ENCODE data around the gene TRIM67. TPM values are rescaled to one million over a fixed set of nuclear protein-coding genes. Genes with fewer than 3 reads are reported as not detected.
A peak's percentile ranks its signal among the peaks of the same experiment; 100 is the strongest.

The TRIM67 gene
- total and polyA plus RNA-seq, 2 donors (not counting 1 experiment from before 2014, with no cell fraction given), result not detected

DNA sequence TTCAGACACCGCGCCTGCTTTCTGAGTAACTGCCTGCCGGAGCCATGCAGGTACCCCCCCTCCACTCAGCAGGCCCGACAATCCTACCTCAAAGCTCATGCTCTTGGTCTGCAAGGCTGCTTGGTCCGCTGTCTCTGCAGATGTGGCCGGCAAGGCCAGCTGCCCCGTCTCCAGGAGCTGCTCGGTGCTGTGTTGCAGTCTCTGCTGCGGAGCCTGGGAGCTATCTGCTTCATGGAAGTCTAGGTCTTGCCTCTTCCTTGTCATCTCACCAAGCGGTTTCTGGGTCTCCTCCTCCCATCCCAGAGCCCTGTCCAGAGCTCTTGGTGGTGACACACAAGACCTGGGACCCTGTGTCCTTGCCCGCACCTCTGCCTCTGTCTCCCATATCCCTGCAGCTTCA, 55.2 kb downstream of the TRIM67 start:
- no peaks in the 10 kb centered on the region for H3K36me3 ChIP-seq (replicated peaks in 1 of 2; ENCODE audit: control extremely low read depth in 1 of 2, control insufficient read depth in 1 of 2, extremely low read depth in 1 of 2, insufficient read depth in 2 of 2, low read length in 1 of 2)
- Mint-ChIP-seq H3K27me3 (no peaks in the 10 kb centered on the region), H3K4me3 (no peak overlapping the region), H3K4me1 (peaks cover 30% of the 10 kb centered on the region), H3K27ac (peak overlapping the region; percentile 20), H3K9me3 (ENCODE audit: insufficient read depth) (no peaks in the 10 kb centered on the region)
- intact Hi-C loops (cut with micrococcal nuclease), result no loop called here
- ChIA-PET POLR2A (no interaction called here), CTCF (interaction anchor here (1.4 kb wide), 1 partner anchor 301 kb away, joined by 5 read pairs; no protein-coding TSS in a partner anchor)
- no peaks in the 10 kb centered on the region for H3K27me3 ChIP-seq (replicated peaks in 1 of 4; ENCODE audit: control extremely low read depth in 1 of 4, control insufficient read depth in 3 of 4, insufficient read depth in 4 of 4, low read length in 3 of 4)
- TF ChIP-seq, protein P1, sequence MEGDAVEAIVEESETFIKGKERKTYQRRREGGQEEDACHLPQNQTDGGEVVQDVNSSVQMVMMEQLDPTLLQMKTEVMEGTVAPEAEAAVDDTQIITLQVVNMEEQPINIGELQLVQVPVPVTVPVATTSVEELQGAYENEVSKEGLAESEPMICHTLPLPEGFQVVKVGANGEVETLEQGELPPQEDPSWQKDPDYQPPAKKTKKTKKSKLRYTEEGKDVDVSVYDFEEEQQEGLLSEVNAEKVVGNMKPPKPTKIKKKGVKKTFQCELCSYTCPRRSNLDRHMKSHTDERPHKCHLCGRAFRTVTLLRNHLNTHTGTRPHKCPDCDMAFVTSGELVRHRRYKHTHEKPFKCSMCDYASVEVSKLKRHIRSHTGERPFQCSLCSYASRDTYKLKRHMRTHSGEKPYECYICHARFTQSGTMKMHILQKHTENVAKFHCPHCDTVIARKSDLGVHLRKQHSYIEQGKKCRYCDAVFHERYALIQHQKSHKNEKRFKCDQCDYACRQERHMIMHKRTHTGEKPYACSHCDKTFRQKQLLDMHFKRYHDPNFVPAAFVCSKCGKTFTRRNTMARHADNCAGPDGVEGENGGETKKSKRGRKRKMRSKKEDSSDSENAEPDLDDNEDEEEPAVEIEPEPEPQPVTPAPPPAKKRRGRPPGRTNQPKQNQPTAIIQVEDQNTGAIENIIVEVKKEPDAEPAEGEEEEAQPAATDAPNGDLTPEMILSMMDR (IDR thresholded peaks at IDR 0.05), result no peak
- no peak for TF ChIP-seq EZH2 (IDR thresholded peaks at IDR 0.05; ENCODE audit: borderline replicate concordance, insufficient read depth, low read depth, low read length, poor library complexity, severe bottlenecking)
- ATAC-seq (ENCODE audit: low read depth) (no peak), DNase-seq (no peak)
- H3K4me2 ChIP-seq (replicated peaks; ENCODE audit: low read depth, low read length, poor library complexity, severe bottlenecking), result no peak overlapping the region
- no peaks in the 10 kb centered on the region for H4K20me1 ChIP-seq (ENCODE audit: control insufficient read depth, insufficient read depth, low read length, poor library complexity, severe bottlenecking)
- H3K9me3 ChIP-seq (ENCODE audit: control extremely low read depth in 1 of 3, control insufficient read depth in 2 of 3, insufficient read depth in 1 of 3, low read length in 2 of 3), result no peaks in the 10 kb centered on the region
- H3K4me3 ChIP-seq (ENCODE audit: control extremely low read depth in 1 of 5, extremely low read depth in 1 of 5, insufficient read depth in 1 of 5, low read depth in 2 of 5, low read length in 4 of 5), result no peak overlapping the region
- no peak overlapping the region for H2AFZ ChIP-seq (ENCODE audit: insufficient read depth, low read depth, low read length, poor library complexity, severe bottlenecking)
- peaks cover 17 to 21% of the 10 kb centered on the region in 2 donors for H3K4me1 ChIP-seq (ENCODE audit: control insufficient read depth in 2 of 2, insufficient read depth in 2 of 2, low read length in 2 of 2)
- H3K9ac ChIP-seq (ENCODE audit: low read length), result no peak overlapping the region
- no peaks in the 10 kb centered on the region for H3K79me2 ChIP-seq (ENCODE audit: control insufficient read depth, insufficient read depth, low read length)
- 95% methylated on average over 11 of the region's 11 CpGs for WGBS (ENCODE audit: insufficient coverage)
- H3K27ac ChIP-seq (ENCODE audit: low read length in 2 of 2), result no peak overlapping the region

DNA sequence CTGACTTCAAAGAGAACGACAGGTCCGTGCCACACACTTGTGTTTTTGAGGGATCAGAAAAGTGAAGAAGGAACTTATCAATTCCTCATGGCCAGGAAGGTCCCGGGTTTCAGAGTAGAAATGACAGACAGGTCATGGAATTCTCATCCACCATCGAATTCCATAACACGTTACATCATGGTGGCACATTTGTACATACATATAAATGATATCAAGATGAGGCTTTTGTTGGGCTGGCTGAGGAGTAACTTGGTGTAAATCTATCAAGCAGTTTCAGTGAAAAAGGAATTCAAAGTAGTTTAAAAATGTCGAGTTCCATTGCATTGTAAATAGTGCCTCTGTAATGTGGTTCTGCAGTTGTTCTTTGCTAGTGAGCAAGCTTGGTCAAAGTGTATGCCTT, 56.2 kb downstream of the TRIM67 start:
- no peaks in the 10 kb centered on the region for H3K9me3 ChIP-seq (ENCODE audit: control extremely low read depth in 1 of 3, control insufficient read depth in 2 of 3, insufficient read depth in 1 of 3, low read length in 2 of 3)
- no peaks in the 10 kb centered on the region for H4K20me1 ChIP-seq (ENCODE audit: control insufficient read depth, insufficient read depth, low read length, poor library complexity, severe bottlenecking)
- no peak overlapping the region for H3K4me3 ChIP-seq (ENCODE audit: control extremely low read depth in 1 of 5, extremely low read depth in 1 of 5, insufficient read depth in 1 of 5, low read depth in 2 of 5, low read length in 4 of 5)
- H2AFZ ChIP-seq (ENCODE audit: insufficient read depth, low read depth, low read length, poor library complexity, severe bottlenecking), result no peak overlapping the region
- H3K27ac ChIP-seq (ENCODE audit: low read length in 2 of 2), result no peak overlapping the region
- intact Hi-C loops (cut with micrococcal nuclease), result no loop called here
- DNase-seq, result no peak
- POLR2A ChIA-PET, result no interaction called here
- peaks cover 28% of the 10 kb centered on the region for H3K4me1 Mint-ChIP-seq
- H3K9me3 Mint-ChIP-seq (ENCODE audit: insufficient read depth), result no peaks in the 10 kb centered on the region
- 83% methylated on average over 1 of the region's 6 CpGs for WGBS (ENCODE audit: insufficient coverage)
- H3K36me3 ChIP-seq (replicated peaks in 1 of 2; ENCODE audit: control extremely low read depth in 1 of 2, control insufficient read depth in 1 of 2, extremely low read depth in 1 of 2, insufficient read depth in 2 of 2, low read length in 1 of 2), result peaks cover 0 to 2% of the 10 kb centered on the region in 2 experiments
- CTCF ChIA-PET, result interaction anchor here (1.4 kb wide), 1 partner anchor 302 kb away, joined by 5 read pairs; no protein-coding TSS in a partner anchor
- no peaks in the 10 kb centered on the region for H3K79me2 ChIP-seq (ENCODE audit: control insufficient read depth, insufficient read depth, low read length)
- no peaks in the 10 kb centered on the region for H3K27me3 ChIP-seq (replicated peaks in 1 of 4; ENCODE audit: control extremely low read depth in 1 of 4, control insufficient read depth in 3 of 4, insufficient read depth in 4 of 4, low read length in 3 of 4)
- no peaks in the 10 kb centered on the region for H3K27me3 Mint-ChIP-seq
- no peak for ATAC-seq (ENCODE audit: low read depth)
- H3K4me2 ChIP-seq (replicated peaks; ENCODE audit: low read depth, low read length, poor library complexity, severe bottlenecking), result no peak overlapping the region
- H3K4me1 ChIP-seq (ENCODE audit: control insufficient read depth in 2 of 2, insufficient read depth in 2 of 2, low read length in 2 of 2), result peaks cover 17 to 21% of the 10 kb centered on the region in 2 donors
- no peak overlapping the region for H3K9ac ChIP-seq (ENCODE audit: low read length)
- H3K4me3 Mint-ChIP-seq, result no peak overlapping the region
- TF ChIP-seq EZH2 (IDR thresholded peaks at IDR 0.05; ENCODE audit: borderline replicate concordance, insufficient read depth, low read depth, low read length, poor library complexity, severe bottlenecking), result no peak
- TF ChIP-seq, protein P1 (IDR thresholded peaks at IDR 0.05), result no peak
- no peak overlapping the region for H3K27ac Mint-ChIP-seq
